Endothelial cell of umbilical vein (primary cell): ENCODE measurements around the gene LRP1. TPM values are rescaled to one million over a fixed set of nuclear protein-coding genes. Genes with fewer than 3 reads are reported as not detected.

Experiments
- BruUV-seq: library from RNA; stranded (reverse); fragments of 400-500 nt; replicated peaks from 2 replicates; lab custom pipeline; 2021; lab: Mats Ljungman, UMichigan
- CTCF ChIA-PET: fragments of 300-600, 350-600 bp; sonication (Branson Sonifier 250); formaldehyde crosslinking; loops from one replicate; lab custom pipeline; 2021; ENCODE audit warnings: antibody characterized with exemption, inconsistent platforms; lab: Charles Lee
- POLR2A ChIA-PET: fragments of 300-600, 350-600 bp; sonication (Branson Sonifier 250); formaldehyde crosslinking; loops from one replicate; lab custom pipeline; 2021; ENCODE audit warnings: antibody characterized with exemption, inconsistent platforms; lab: Charles Lee
- DNase-seq: peaks from one replicate; pipeline ENCODE4 v3.0.0-alpha.2; 2011; ENCODE audit warnings: low read depth, low spot score
- FAIRE-seq: peaks from 2 replicates; lab custom pipeline; 2011; peaks lifted over from hg19 to GRCh38; lab: Jason Lieb, UNC
- H2AFZ ChIP-seq: 2 replicates; pipeline ENCODE4 v1.6.0; 2012; ENCODE audit warnings: low read depth, low read length, control low read depth, inconsistent platforms
- H3K27ac ChIP-seq: 2 replicates; pipeline ENCODE4 v1.5.1; 2011; ENCODE audit warnings: low read depth, mild to moderate bottlenecking, control low read depth, low read length, moderate library complexity; ENCODE audit not compliant: insufficient read depth
- H3K27me3 ChIP-seq, 2 experiments: 2 replicates each; pipeline versions ENCODE4 v1.6.0 to v1.6.1; 2011; ENCODE audit warnings: low read length in 2 of 2, mixed read lengths in 1 of 2; ENCODE audit not compliant: control insufficient read depth in 2 of 2, insufficient read depth in 2 of 2
- H3K36me3 ChIP-seq, 2 experiments: 2 replicates in 1 of 2; 3 replicates in 1 of 2; pipeline ENCODE4 v1.5.1; 2011; ENCODE audit warnings: low read length in 2 of 2, mild to moderate bottlenecking in 1 of 2, moderate library complexity in 1 of 2; ENCODE audit not compliant: control insufficient read depth in 2 of 2, insufficient read depth in 2 of 2; ENCODE audit errors: extremely low read depth in 1 of 2
- H3K4me1 ChIP-seq: 3 replicates; pipeline ENCODE4 v1.5.1; 2011; ENCODE audit warnings: mild to moderate bottlenecking, low read length; ENCODE audit not compliant: control insufficient read depth, insufficient read depth; ENCODE audit errors: extremely low read depth
- H3K4me2 ChIP-seq: 2 replicates; pipeline ENCODE4 v1.6.1; 2011; ENCODE audit warnings: low read length, control low read depth, mixed read lengths; ENCODE audit not compliant: insufficient read depth
- H3K4me3 ChIP-seq, 3 experiments: fragments of 200-600 bp in 1 of 3; sonication (generic), shearing (Covaris generic) in 1 of 3; replicated peaks in 1 of 3; 2 replicates each; pipeline ENCODE4 v1.5.1; 2011 to 2016; ENCODE audit warnings: control low read depth in 3 of 3, low read length in 3 of 3, mild to moderate bottlenecking in 2 of 3, inconsistent platforms in 1 of 3, low read depth in 1 of 3, moderate library complexity in 1 of 3; ENCODE audit not compliant: insufficient read depth in 1 of 3
- H3K79me2 ChIP-seq: 2 replicates; pipeline ENCODE4 v1.6.0; 2012; ENCODE audit warnings: low read length, inconsistent platforms; ENCODE audit not compliant: control insufficient read depth, insufficient read depth
- H3K9ac ChIP-seq: replicated peaks from 2 replicates; pipeline ENCODE3; 2011; ENCODE audit warnings: low read length, control low read depth; ENCODE audit not compliant: insufficient read depth; ENCODE audit errors: extremely low read depth
- H3K9me1 ChIP-seq: replicated peaks from 3 replicates; pipeline ENCODE4 v1.6.0; 2011; ENCODE audit warnings: mild to moderate bottlenecking, low read length; ENCODE audit not compliant: control insufficient read depth, insufficient read depth; ENCODE audit errors: extremely low read depth
- H3K9me3 ChIP-seq: replicated peaks from 2 replicates; pipeline ENCODE4 v1.5.1; 2012; ENCODE audit warnings: low read length, inconsistent platforms; ENCODE audit not compliant: control insufficient read depth, insufficient read depth
- H4K20me1 ChIP-seq: replicated peaks from 2 replicates; pipeline ENCODE3; 2011; ENCODE audit warnings: mild to moderate bottlenecking, low read length; ENCODE audit not compliant: control insufficient read depth, insufficient read depth; ENCODE audit errors: extremely low read depth
- CTCF ChIP-seq, 2 donors: IDR thresholded peaks; 1 replicate in 1 of 2; 2 replicates in 1 of 2; pipeline ENCODE4 v1.5.1; 2011; ENCODE audit warnings: low read length in 2 of 2, mild to moderate bottlenecking in 2 of 2, moderate library complexity in 2 of 2, control low read depth in 1 of 2, inconsistent platforms in 1 of 2, low read depth in 1 of 2; ENCODE audit not compliant: insufficient read depth in 1 of 2; ENCODE audit errors: extremely low read depth in 1 of 2
- EZH2 ChIP-seq: IDR thresholded peaks from 2 replicates; pipeline ENCODE4 v1.6.1; 2012; ENCODE audit warnings: borderline replicate concordance, low read depth, mild to moderate bottlenecking, moderate library complexity, low read length, inconsistent platforms; ENCODE audit not compliant: severe bottlenecking
- FOS ChIP-seq: IDR thresholded peaks from 2 replicates; pipeline ENCODE4 v1.6.1; 2011; ENCODE audit warnings: mild to moderate bottlenecking, low read length, moderate library complexity, borderline replicate concordance; ENCODE audit not compliant: insufficient read depth
- GATA2 ChIP-seq: IDR thresholded peaks from 2 replicates; pipeline ENCODE4 v1.7.0; 2011; ENCODE audit warnings: low read depth, mild to moderate bottlenecking, moderate library complexity, mixed read lengths, low read length; ENCODE audit not compliant: insufficient read length, insufficient read depth
- JUN ChIP-seq: IDR thresholded peaks from 2 replicates; pipeline ENCODE4 v1.6.1; 2011; ENCODE audit warnings: borderline replicate concordance, low read depth; ENCODE audit not compliant: insufficient read length, insufficient read depth
- MAX ChIP-seq: IDR thresholded peaks from 2 replicates; pipeline ENCODE4 v1.6.1; 2011; ENCODE audit not compliant: insufficient read depth, insufficient read length
- MYC ChIP-seq: IDR thresholded peaks from one replicate; pipeline ENCODE4 v1.6.1; 2011; ENCODE audit warnings: mild to moderate bottlenecking, low read depth, low read length
- POLR2A ChIP-seq: IDR thresholded peaks from 2 replicates; pipeline ENCODE4 v1.6.1; 2012; ENCODE audit warnings: low read depth, mild to moderate bottlenecking, control low read depth, low read length
- POLR2AphosphoS5 ChIP-seq: IDR thresholded peaks from 2 replicates; pipeline ENCODE4 v1.6.1; 2012; ENCODE audit warnings: low read depth, mild to moderate bottlenecking, control low read depth, low read length, moderate library complexity; ENCODE audit not compliant: insufficient read depth
- dilution Hi-C: fragments of 300-500 bp; cut with MboI; formaldehyde crosslinking; loops from one replicate; pipeline ENCODE4 v1.15.0; 2019; ENCODE audit warnings: low sequenced_read_pairs; ENCODE audit not compliant: extremely low pct_ligation_motif_present
- intact Hi-C: fragments of 100-400 bp; cut with micrococcal nuclease; formaldehyde crosslinking; loops from one replicate; pipeline ENCODE4 v1.10.0; 2022
- polyA plus RNA-seq, 4 experiments: library from polyadenylated mRNA; depleted of rRNA in 3 of 4; stranded (reverse) in 3 of 4; unstranded in 1 of 4; fragments of >200 nt; gene quantifications; 2 replicates each; pipeline versions ENCODE4 v1.2.1 to v1.2.3, GENCODE V29; 2011 to 2012; ENCODE audit warnings: missing spikeins in 1 of 4
- total RNA-seq: library from RNA; stranded (reverse); gene quantifications from 2 replicates; pipeline ENCODE4 v1.2.3, GENCODE V29; 2021

Gene LRP1
- total and polyA plus RNA-seq, 2 donors (not counting 3 experiments of a cell fraction or from before 2014, with no cell fraction given) = 1.6 to 4.6 TPM

GRCh38 chr12:57215065-57215464 lies 86.8 kb downstream of the LRP1 start:
- ChIA-PET CTCF (interaction anchor here (1.2 to 4.7 kb wide), 3 partner anchors 15 to 63 kb away, joined by 3 to 214 read pairs (median 54); partner anchors contain the start of gene SHMT2), POLR2A (no interaction called here)
- Histone ChIP-seq H3K4me3 (no peak overlapping the region), H3K9me1 (no peaks in the 10 kb centered on the region), H3K27ac (no peak overlapping the region), H4K20me1 (no peaks in the 10 kb centered on the region), H2AFZ (no peak overlapping the region), H3K9me3 (no peaks in the 10 kb centered on the region), H3K4me1 (peaks cover 2% of the 10 kb centered on the region), H3K9ac (no peak overlapping the region), H3K4me2 (no peak overlapping the region), H3K27me3 (peaks cover 54 to 60% of the 10 kb centered on the region in 2 experiments), H3K36me3 (no peaks in the 10 kb centered on the region), H3K79me2 (no peaks in the 10 kb centered on the region)
- TF ChIP-seq MYC = no peak
- no peak for TF ChIP-seq GATA2
- TF ChIP-seq CTCF (IDR thresholded peaks at IDR 0.05; ENCODE audit: extremely low read depth in 1 of 2, insufficient read depth in 1 of 2, low read depth in 1 of 2, low read length in 2 of 2) = no peak
- TF ChIP-seq JUN = no peak
- no peak for TF ChIP-seq EZH2
- no peak for TF ChIP-seq POLR2A
- TF ChIP-seq POLR2AphosphoS5 = no peak
- TF ChIP-seq FOS = no peak
- TF ChIP-seq MAX = no peak
- dilution Hi-C loops = no loop called here
- FAIRE-seq (no peak), DNase-seq (no peak)
- intact Hi-C loops = no loop called here
- no TSS peak for BruUV-seq
